Gastroesophageal sphincter (tissue), 4 donors: ENCODE data around the gene PIGS. TPM values are rescaled to one million over a fixed set of nuclear protein-coding genes. Genes with fewer than 3 reads are reported as not detected.
A peak's percentile ranks its signal among the peaks of the same experiment; 100 is the strongest.
"Not testable (repeated sequence)": the region's sequence is repeated elsewhere in the genome, so short reads cannot be mapped to it uniquely, and the experiment has no call there.

Experiments used
- ATAC-seq: fragments of 150-250 bp; one replicate; pipeline ENCODE4 v1.9.1; 2016; ENCODE audit warnings: mild to moderate bottlenecking, moderate library complexity
- H3K27ac ChIP-seq, 4 donors: fragments of 200-600 bp; sonication (generic) in 3 of 4; 1 replicate in 3 of 4; 2 replicates in 1 of 4; pipeline ENCODE4 v1.5.1; 2016 to 2019
- H3K27me3 ChIP-seq: fragments of 200-600 bp; sonication (generic); one replicate; pipeline ENCODE4 v1.5.1; 2019
- H3K36me3 ChIP-seq, 2 donors: fragments of 200-600 bp; sonication (generic); one replicate each; pipeline ENCODE4 v1.5.1; 2019; ENCODE audit warnings: control low read depth in 1 of 2
- H3K4me1 ChIP-seq, 3 donors: fragments of 200-600 bp; sonication (generic); 1 replicate in 2 of 3; 2 replicates in 1 of 3; pipeline ENCODE4 v1.5.1; 2016 to 2019; ENCODE audit warnings: control low read depth in 2 of 3
- H3K4me3 ChIP-seq, 2 donors: fragments of 200-600 bp; sonication (generic); one replicate each; pipeline ENCODE4 v1.5.1; 2019; ENCODE audit warnings: mild to moderate bottlenecking in 1 of 2, moderate library complexity in 1 of 2
- H3K9me3 ChIP-seq, 3 donors: fragments of 200-600 bp; sonication (generic); one replicate each; pipeline ENCODE4 v1.5.1; 2017 to 2019; ENCODE audit warnings: control low read depth in 2 of 3
- EP300 ChIP-seq: sonication (generic); formaldehyde crosslinking; IDR thresholded peaks from one replicate; pipeline ENCODE4 v1.6.1; 2017; ENCODE audit warnings: antibody characterized with exemption, mild to moderate bottlenecking
- POLR2A ChIP-seq, 2 donors: fragments of 450-650 bp; IDR thresholded peaks; one replicate each; pipeline ENCODE4 v1.6.1; 2017; ENCODE audit warnings: antibody characterized with exemption in 2 of 2, mild to moderate bottlenecking in 2 of 2, moderate library complexity in 1 of 2
- POLR2AphosphoS5 ChIP-seq: sonication (generic); formaldehyde crosslinking; IDR thresholded peaks from one replicate; pipeline ENCODE4 v1.6.1; 2017; ENCODE audit warnings: antibody characterized with exemption
- WGBS, 2 donors: methylation state at CpG; one replicate each; pipeline ENCODE4 v1.1.5; 2018; ENCODE audit warnings: low coverage in 1 of 2; 5-methylcytosine and 5-hydroxymethylcytosine counted together
- total RNA-seq, 4 donors: library from RNA; depleted of rRNA; stranded (reverse); fragments of >200 nt; gene quantifications; one replicate each; pipeline ENCODE4 v1.1.0, GENCODE V29; 2016
- TF ChIP-seq, protein P1 (sequence below), 4 experiments: fragments of 200-600 bp in 2 of 4; fragments of 450-650 bp in 2 of 4; sonication (generic) in 1 of 4; IDR thresholded peaks; one replicate each; pipeline ENCODE4 v1.5.1; 2017 to 2019; ENCODE audit warnings: antibody characterized with exemption in 4 of 4, mild to moderate bottlenecking in 2 of 4, moderate library complexity in 2 of 4

PIGS gene
- total RNA-seq, 4 donors from 2014 or later = 40.8 to 90.4 (median 64.5) TPM

DNA sequence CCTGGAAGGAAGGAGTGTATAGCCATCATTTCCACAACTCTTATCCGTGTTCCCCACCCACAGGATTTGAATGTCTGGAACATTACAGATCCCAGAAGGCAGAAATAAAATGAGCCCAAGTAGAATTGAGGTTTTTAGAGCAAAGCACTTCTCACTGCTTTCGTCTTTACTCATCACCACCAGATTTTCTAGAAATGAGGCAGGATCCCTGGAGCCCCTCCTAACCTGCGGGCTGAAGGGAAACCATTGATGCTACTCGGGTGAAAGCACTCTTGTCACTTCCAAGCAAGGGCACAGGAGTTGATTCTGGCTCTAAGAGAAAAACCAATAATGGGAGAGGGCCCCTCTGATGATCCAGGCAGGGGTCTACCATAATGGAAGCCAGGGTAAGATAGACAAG, 8.2 kb upstream of the PIGS start:
- Histone ChIP-seq H3K27me3 (no peaks in the 10 kb centered on the region), H3K4me1 (peaks cover 0 to 21% (median 8%) of the 10 kb centered on the region in 3 donors), H3K4me3 (no peak overlapping the region), H3K36me3 (peaks cover 0 to 10% of the 10 kb centered on the region in 2 donors), H3K27ac (no peak overlapping the region), H3K9me3 (no peaks in the 10 kb centered on the region)
- 91% methylated on average over 4 of the region's 4 CpGs; no CpG with 5 or more reads in 1 of the 2 donors for WGBS, 2 donors
- ATAC-seq = no peak
- TF ChIP-seq POLR2AphosphoS5 (no peak), EP300 (no peak), POLR2A (IDR thresholded peaks at IDR 0.05) (no peak)
- TF ChIP-seq, protein P1, sequence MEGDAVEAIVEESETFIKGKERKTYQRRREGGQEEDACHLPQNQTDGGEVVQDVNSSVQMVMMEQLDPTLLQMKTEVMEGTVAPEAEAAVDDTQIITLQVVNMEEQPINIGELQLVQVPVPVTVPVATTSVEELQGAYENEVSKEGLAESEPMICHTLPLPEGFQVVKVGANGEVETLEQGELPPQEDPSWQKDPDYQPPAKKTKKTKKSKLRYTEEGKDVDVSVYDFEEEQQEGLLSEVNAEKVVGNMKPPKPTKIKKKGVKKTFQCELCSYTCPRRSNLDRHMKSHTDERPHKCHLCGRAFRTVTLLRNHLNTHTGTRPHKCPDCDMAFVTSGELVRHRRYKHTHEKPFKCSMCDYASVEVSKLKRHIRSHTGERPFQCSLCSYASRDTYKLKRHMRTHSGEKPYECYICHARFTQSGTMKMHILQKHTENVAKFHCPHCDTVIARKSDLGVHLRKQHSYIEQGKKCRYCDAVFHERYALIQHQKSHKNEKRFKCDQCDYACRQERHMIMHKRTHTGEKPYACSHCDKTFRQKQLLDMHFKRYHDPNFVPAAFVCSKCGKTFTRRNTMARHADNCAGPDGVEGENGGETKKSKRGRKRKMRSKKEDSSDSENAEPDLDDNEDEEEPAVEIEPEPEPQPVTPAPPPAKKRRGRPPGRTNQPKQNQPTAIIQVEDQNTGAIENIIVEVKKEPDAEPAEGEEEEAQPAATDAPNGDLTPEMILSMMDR (IDR thresholded peaks at IDR 0.05) = no peak

- Histone ChIP-seq H3K27ac (no peak overlapping the region), H3K36me3 (peaks cover 0 to 5% of the 10 kb centered on the region in 2 donors), H3K4me1 (peaks cover 0 to 21% (median 8%) of the 10 kb centered on the region in 3 donors), H3K4me3 (no peak overlapping the region), H3K9me3 (no peaks in the 10 kb centered on the region), H3K27me3 (no peaks in the 10 kb centered on the region)
- ATAC-seq = no peak
- 100% methylated on average over 3 of the region's 8 CpGs; no CpG with 5 or more reads in 1 of the 2 donors for WGBS, 2 donors
- TF ChIP-seq, protein P1 (IDR thresholded peaks at IDR 0.05) = no peak
Measured at GRCh38 chr17:28578246-28579195, 7.2 kb upstream of the PIGS start.

GRCh38 chr17:28577466-28577824, 6.1 kb upstream of the PIGS start:
- H3K36me3 ChIP-seq = peaks cover 0 to 5% of the 10 kb centered on the region in 2 donors
- no peaks in the 10 kb centered on the region for H3K27me3 ChIP-seq
- peaks cover 0 to 24% (median 8%) of the 10 kb centered on the region in 3 donors for H3K4me1 ChIP-seq
- H3K9me3 ChIP-seq = no peaks in the 10 kb centered on the region
- no peak for ATAC-seq
- no peak overlapping the region for H3K4me3 ChIP-seq
- TF ChIP-seq, protein P1 (IDR thresholded peaks at IDR 0.05) = no peak
- TF ChIP-seq POLR2A (IDR thresholded peaks at IDR 0.05) (no peak), POLR2AphosphoS5 (no peak), EP300 (no peak)
- 89 to 94% methylated on average over 2 of the region's 3 CpGs for WGBS, 2 donors
- peak overlapping the region in 3 of 4 donors; percentile 50 to 66 (median 65) for H3K27ac ChIP-seq

GRCh38 chr17:28576758-28577465, 5.6 kb upstream of the PIGS start, which contains the start of gene ALDOC:
Gene ALDOC, minus strand, starts transcription at chr17:28576895. Its CDS starts 1,363 bp downstream, at chr17:28575532.
- 78 to 80% methylated on average over 1 of the region's 26 CpGs for WGBS, 2 donors
- Histone ChIP-seq H3K27ac (peak within 1 kb of the TSS in 3 of 4 donors; percentile 50 to 66 (median 65)), H3K36me3 (peaks cover 0 to 5% of the 10 kb centered on the region in 2 donors), H3K27me3 (no peaks in the 10 kb centered on the region), H3K9me3 (no peaks in the 10 kb centered on the region), H3K4me1 (peaks cover 0 to 30% (median 11%) of the 10 kb centered on the region in 3 donors), H3K4me3 (peak within 1 kb of the TSS in 1 of 2 donors; percentile 40)
- ATAC-seq = peak; percentile 98
- no peak for TF ChIP-seq EP300
- TF ChIP-seq, protein P1 (IDR thresholded peaks at IDR 0.05) = no peak
- TF ChIP-seq POLR2A (IDR thresholded peaks at IDR 0.05) = peak; percentile 62 to 68
- TF ChIP-seq POLR2AphosphoS5 = peak; percentile 85

DNA sequence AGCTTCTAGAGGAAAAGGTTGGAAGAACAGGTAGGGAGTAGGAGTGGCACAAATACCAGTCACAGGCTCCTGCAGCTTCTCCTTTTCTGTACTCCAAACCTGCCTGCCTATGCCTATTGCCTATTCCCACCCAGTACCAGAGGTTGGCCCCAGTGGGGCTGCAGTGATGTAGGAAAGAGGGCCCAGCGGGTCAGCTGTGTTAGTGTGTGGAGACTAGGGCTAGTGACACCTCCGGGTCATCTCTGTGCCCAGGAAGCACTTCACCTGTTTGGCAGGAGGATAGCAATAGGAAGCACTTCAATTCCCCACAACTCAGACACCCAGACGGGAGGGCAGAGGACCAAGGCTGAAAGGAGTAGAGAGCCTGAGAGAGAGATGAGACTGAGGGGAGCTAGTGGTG, 4.7 kb upstream of the PIGS start:
- peak overlapping the region in 1 of 2 donors; percentile 16 for H3K4me3 ChIP-seq
- H3K4me1 ChIP-seq = peaks cover 0 to 32% (median 12%) of the 10 kb centered on the region in 3 donors
- H3K27me3 ChIP-seq, H3K9me3 ChIP-seq, H3K27ac ChIP-seq, H3K36me3 ChIP-seq, ATAC-seq: not testable (repeated sequence)
- 58 to 85% methylated on average over 2 to 3 of the region's 3 CpGs for WGBS, 2 donors
